Activated T-helper 2 cell treated with anti-CD3 and anti-CD28 coated beads, Interferon-gamma antibody, Interleukin-2, Interleukin-4, amounts not matched to agents 10 μg/mL and 5 μg/mL and 100 μg/mL, durations not matched to agents 14 hours and 24 hours and 36 hours (primary cell): ENCODE data around the gene LRIG1. TPM values are rescaled to one million over a fixed set of nuclear protein-coding genes. Genes with fewer than 3 reads are reported as not detected.

Experiments used
- DNase-seq: peaks from one replicate; pipeline ENCODE4 v3.0.0; 2021; ENCODE audit warnings: low spot score
- H3K27ac Mint-ChIP-seq: one replicate; pipeline ENCODE4 v1.8.0; 2021; ENCODE audit warnings: mixed read lengths
- H3K27me3 Mint-ChIP-seq: one replicate; pipeline ENCODE4 v1.8.0; 2021; ENCODE audit warnings: low read depth, mixed read lengths
- H3K36me3 Mint-ChIP-seq: one replicate; pipeline ENCODE4 v1.8.0; 2021; ENCODE audit warnings: low read depth, mixed read lengths
- H3K4me1 Mint-ChIP-seq: one replicate; pipeline ENCODE4 v1.8.0; 2021; ENCODE audit warnings: low read depth, mixed read lengths
- H3K4me3 Mint-ChIP-seq: one replicate; pipeline ENCODE4 v1.8.0; 2021; ENCODE audit warnings: low read depth, mild to moderate bottlenecking, moderate library complexity, mixed read lengths
- H3K9me3 Mint-ChIP-seq: one replicate; pipeline ENCODE4 v1.8.0; 2021; ENCODE audit warnings: mixed read lengths
- intact Hi-C: fragments of 100-400 bp; cut with micrococcal nuclease; formaldehyde crosslinking; loops from one replicate; pipeline ENCODE4 v1.15.1; 2023
- total RNA-seq: library from RNA; stranded (reverse); gene quantifications from 2 replicates; pipeline ENCODE4 v1.2.3, GENCODE V29; 2022

The LRIG1 gene
- total RNA-seq, 1 donor from 2014 or later = 42.5 TPM

DNA sequence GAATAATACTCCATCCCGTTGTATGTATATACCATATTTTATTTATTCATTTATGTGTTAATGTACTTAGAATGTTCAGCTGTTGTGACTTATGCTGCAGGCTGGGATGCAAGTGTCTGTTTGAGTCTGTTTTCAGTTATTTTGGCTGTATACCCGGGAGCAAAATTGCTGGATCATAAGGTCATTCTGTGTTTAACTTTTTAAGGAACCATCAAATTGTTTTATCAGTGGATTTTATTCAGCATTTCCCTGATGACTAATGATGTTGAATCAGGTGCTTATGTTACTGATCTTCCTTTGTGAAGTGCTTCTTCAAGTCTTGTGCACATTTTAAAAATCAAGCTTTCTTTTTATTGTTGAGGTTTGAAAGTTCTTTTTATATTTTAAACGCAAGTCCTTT is 161.9 kb downstream of the LRIG1 start:
- no peak for DNase-seq
- Mint-ChIP-seq H3K9me3 (no peaks in the 10 kb centered on the region), H3K36me3 (no peaks in the 10 kb centered on the region), H3K4me1 (peaks cover 3% of the 10 kb centered on the region), H3K27ac (no peak overlapping the region), H3K4me3 (no peak overlapping the region), H3K27me3 (no peaks in the 10 kb centered on the region)
- intact Hi-C loops = no loop called here

- no peaks in the 10 kb centered on the region for H3K36me3 Mint-ChIP-seq
- peaks cover 4% of the 10 kb centered on the region for H3K4me1 Mint-ChIP-seq
- H3K9me3 Mint-ChIP-seq = no peaks in the 10 kb centered on the region
- DNase-seq = no peak
- intact Hi-C loops = no loop called here
- no peak overlapping the region for H3K4me3 Mint-ChIP-seq
- no peaks in the 10 kb centered on the region for H3K27me3 Mint-ChIP-seq
- H3K27ac Mint-ChIP-seq = no peak overlapping the region
Observed at GRCh38 chr3:66336333-66336766, 164.5 kb downstream of the LRIG1 start.

GRCh38 chr3:66335671-66336070 is 165.2 kb downstream of the LRIG1 start:
- Mint-ChIP-seq H3K27me3 (no peaks in the 10 kb centered on the region), H3K4me3 (no peak overlapping the region), H3K9me3 (no peaks in the 10 kb centered on the region), H3K36me3 (no peaks in the 10 kb centered on the region), H3K27ac (no peak overlapping the region), H3K4me1 (peaks cover 4% of the 10 kb centered on the region)
- intact Hi-C loops = no loop called here
- DNase-seq = no peak
